ENCODE measurements around the gene RIOK2.

DNA sequence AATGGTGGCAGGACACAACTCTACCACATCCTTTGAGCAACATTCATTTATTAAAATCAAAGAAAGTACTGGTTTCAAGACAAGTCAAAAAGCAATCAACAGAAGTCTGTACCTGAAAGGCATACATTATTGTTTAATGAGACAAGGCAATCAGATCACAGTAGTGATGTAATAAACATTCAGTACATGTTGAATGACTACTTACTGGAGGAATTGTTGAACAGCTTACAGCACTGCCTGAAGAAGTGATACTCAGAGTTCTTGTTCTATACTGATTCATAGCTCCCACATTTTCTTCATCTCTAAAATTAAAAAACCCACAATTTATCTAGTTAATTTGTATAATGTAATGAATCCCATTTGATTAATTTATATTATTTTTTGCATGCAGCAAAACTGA, 18.2 kb downstream of the RIOK2 start:
- TF ChIP-seq, protein P1, sequence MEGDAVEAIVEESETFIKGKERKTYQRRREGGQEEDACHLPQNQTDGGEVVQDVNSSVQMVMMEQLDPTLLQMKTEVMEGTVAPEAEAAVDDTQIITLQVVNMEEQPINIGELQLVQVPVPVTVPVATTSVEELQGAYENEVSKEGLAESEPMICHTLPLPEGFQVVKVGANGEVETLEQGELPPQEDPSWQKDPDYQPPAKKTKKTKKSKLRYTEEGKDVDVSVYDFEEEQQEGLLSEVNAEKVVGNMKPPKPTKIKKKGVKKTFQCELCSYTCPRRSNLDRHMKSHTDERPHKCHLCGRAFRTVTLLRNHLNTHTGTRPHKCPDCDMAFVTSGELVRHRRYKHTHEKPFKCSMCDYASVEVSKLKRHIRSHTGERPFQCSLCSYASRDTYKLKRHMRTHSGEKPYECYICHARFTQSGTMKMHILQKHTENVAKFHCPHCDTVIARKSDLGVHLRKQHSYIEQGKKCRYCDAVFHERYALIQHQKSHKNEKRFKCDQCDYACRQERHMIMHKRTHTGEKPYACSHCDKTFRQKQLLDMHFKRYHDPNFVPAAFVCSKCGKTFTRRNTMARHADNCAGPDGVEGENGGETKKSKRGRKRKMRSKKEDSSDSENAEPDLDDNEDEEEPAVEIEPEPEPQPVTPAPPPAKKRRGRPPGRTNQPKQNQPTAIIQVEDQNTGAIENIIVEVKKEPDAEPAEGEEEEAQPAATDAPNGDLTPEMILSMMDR (IDR thresholded peaks at IDR 0.05; ENCODE audit: insufficient read depth, low read length, poor library complexity, severe bottlenecking), result no peak
- TF ChIP-seq EZH2phosphoT487 (conservative IDR thresholded peaks at IDR 0.05; ENCODE audit: low read length), result no peak

Measured in SU-DHL-6 (cell line).